Measurements from ENCODE around the gene POU2F1. TPM values are rescaled to one million over a fixed set of nuclear protein-coding genes. Genes with fewer than 3 reads are reported as not detected.

POU2F1 gene
- total RNA-seq, 2 donors from 2014 or later = 7.7 to 10.9 TPM

- Histone ChIP-seq H3K27ac (no peak overlapping the region), H3K9me3 (no peaks in the 10 kb centered on the region), H3K27me3 (no peaks in the 10 kb centered on the region), H3K4me3 (no peak overlapping the region), H3K36me3 (no peaks in the 10 kb centered on the region), H3K4me1 (peaks cover 0 to 24% of the 10 kb centered on the region in 2 donors)
- DNase-seq (ENCODE audit: low spot score) = no peak
- no peak for TF ChIP-seq CTCF (IDR thresholded peaks at IDR 0.05)
Observed at GRCh38 chr1:167268347-167268787, 47.7 kb downstream of the POU2F1 start.

- Histone ChIP-seq H3K36me3 (no peaks in the 10 kb centered on the region), H3K9me3 (no peaks in the 10 kb centered on the region), H3K27me3 (no peaks in the 10 kb centered on the region), H3K4me1 (peaks cover 0 to 22% of the 10 kb centered on the region in 2 donors), H3K27ac (no peak overlapping the region), H3K4me3 (no peak overlapping the region)
- TF ChIP-seq CTCF (IDR thresholded peaks at IDR 0.05) = no peak
- DNase-seq (ENCODE audit: low spot score) = no peak
Observed at GRCh38 chr1:167270349-167271092, 49.8 kb downstream of the POU2F1 start.

DNA sequence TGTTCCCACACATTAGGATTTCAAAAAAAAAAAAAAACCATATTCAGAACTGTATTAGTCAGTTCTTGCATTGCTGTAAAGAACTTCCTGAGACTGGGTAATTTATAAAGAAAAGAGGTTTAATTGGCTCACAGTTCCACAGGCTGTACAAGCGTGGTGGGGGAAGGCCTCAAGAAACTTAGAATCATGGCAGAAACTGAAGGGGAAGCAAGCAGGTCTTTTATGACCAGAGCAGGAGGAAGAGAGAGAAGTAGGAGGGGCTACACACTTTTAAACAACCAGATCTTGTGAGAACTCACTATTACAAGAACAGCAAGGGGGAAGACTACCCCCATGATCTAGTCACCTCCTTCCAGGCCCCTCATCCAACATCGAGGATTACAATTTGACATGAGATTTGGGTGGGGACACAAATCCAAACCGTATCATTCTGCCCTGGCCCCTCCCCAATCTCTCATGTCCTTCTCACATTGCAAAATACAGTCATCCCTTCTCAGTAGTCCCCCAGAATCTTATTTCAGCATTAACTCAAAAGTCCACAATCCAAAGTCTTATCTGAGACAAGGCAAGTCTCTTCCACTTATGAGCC, 51.8 kb downstream of the POU2F1 start:
- H3K27ac ChIP-seq = no peak overlapping the region
- no peaks in the 10 kb centered on the region for H3K9me3 ChIP-seq
- H3K4me3 ChIP-seq = no peak overlapping the region
- TF ChIP-seq CTCF (IDR thresholded peaks at IDR 0.05) = no peak
- H3K27me3 ChIP-seq = no peaks in the 10 kb centered on the region
- peaks cover 0 to 22% of the 10 kb centered on the region in 2 donors for H3K4me1 ChIP-seq
- no peak for DNase-seq (ENCODE audit: low spot score)
- no peaks in the 10 kb centered on the region for H3K36me3 ChIP-seq

DNA sequence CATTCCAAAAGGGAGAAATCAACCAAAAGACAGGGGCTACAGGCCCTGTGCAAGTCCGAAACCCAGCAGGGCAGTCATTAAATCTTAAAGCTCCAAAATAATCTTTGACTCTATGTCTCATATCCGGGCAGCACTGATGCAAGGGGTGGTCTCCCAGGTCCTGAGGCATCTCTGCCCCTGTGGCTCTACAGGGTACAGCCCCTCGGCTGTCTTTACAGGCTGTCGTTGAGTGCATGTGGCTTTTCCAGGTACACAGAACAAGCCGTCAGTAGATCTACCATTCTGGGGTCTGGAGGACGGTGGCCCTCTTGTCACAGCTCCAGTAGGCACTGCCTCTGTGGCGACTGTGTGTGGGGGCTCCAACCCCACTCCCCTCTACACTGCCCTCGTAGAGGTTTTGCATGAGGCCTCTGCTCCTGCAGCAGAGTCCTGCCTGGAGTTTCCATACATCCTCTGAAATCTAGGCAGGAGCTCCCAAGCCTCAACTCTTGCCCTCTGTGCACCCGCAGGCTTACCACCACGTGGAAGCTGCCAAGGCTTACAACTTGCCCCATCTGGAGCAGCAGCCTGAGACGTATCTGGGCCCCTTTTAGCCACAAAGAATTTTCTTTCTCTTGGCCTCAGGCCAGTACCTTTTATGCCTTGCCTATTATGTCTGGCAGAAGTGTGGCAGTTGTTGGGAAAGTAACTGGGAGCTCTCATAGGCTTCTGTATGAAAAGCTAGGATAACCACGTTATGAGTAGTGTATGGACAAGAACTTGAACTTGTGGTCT, 52.5 kb downstream of the POU2F1 start:
- no peaks in the 10 kb centered on the region for H3K9me3 ChIP-seq
- H3K27me3 ChIP-seq = no peaks in the 10 kb centered on the region
- peaks cover 0 to 19% of the 10 kb centered on the region in 2 donors for H3K4me1 ChIP-seq
- no peak for DNase-seq (ENCODE audit: low spot score)
- H3K4me3 ChIP-seq = no peak overlapping the region
- H3K36me3 ChIP-seq = no peaks in the 10 kb centered on the region
- no peak overlapping the region for H3K27ac ChIP-seq
- TF ChIP-seq CTCF (IDR thresholded peaks at IDR 0.05) = no peak

DNA sequence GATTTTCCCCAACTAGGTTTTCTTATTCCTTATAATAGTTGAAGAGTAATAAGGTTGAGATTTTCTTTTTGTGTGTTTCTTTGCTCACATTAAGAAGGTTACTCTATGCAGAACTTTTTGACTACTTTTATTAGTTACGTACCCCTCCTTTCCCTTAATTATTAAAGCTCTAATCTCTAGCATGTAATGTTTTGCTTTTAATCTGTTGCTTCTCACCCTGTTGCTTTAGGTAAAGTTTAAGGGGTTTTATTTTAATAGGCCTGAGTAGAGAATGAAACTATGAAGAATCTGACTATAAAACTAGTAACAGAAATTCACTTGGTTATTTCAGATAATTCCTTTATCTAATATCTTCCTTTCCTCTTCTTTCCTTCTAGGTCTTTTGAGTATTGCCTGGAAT, 53.4 kb downstream of the POU2F1 start:
- Histone ChIP-seq H3K4me3 (no peak overlapping the region), H3K4me1 (peaks cover 0 to 16% of the 10 kb centered on the region in 2 donors), H3K9me3 (no peaks in the 10 kb centered on the region), H3K36me3 (no peaks in the 10 kb centered on the region), H3K27ac (no peak overlapping the region), H3K27me3 (no peaks in the 10 kb centered on the region)
- no peak for TF ChIP-seq CTCF (IDR thresholded peaks at IDR 0.05)
- no peak for DNase-seq (ENCODE audit: low spot score)
